22Rv1 (cell line): Measurements from ENCODE around the gene GABARAP.

Source experiments
- H3K27ac ChIP-seq: fragments of 450-650 bp; 2 replicates; pipeline ENCODE4 v1.5.1; 2017
- ZFX ChIP-seq: fragments of 450-650 bp; IDR thresholded peaks from 2 replicates; pipeline ENCODE4 v1.6.1; 2017; ENCODE audit warnings: antibody characterized with exemption, borderline replicate concordance
- TF ChIP-seq, protein P1 (sequence below): fragments of 450-650 bp; IDR thresholded peaks from 2 replicates; pipeline ENCODE4 v1.5.1; 2017; ENCODE audit warnings: mild to moderate bottlenecking

The GABARAP gene

DNA sequence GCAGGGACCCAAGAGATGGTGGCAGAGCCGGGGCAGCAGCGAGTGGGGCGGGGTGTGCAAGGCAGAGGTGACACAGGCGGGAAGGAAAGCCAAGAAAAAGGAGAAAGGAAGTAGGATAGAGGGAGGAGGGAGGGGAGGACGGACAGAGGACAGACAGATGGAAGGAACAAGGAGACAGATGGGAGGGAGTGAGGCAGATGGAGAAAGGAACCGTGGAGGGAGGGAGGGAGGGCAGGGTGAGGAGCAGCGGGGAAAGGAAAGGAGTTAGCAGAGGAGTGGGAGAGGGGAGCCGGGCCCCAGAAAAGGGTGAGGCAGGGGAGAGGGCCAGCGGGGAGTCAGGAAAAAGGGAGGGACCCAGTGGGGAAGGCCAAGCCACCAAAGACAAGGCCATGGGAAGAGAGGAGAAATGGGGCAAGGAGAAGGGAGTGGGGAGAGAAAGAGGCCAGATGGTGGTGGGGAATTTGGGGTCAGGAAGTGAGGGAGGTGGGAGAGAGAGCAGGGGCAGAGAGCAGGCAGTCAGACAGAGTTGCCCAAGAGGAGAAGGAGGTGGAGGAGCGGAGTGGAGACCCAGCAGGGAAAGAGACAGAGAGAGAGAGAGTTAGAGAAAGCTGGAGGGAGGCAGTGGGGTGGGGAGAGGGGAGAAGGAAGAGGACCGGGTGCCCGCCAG lies 49.8 kb downstream of the GABARAP start:
- no peak overlapping the region for H3K27ac ChIP-seq
- TF ChIP-seq, protein P1, sequence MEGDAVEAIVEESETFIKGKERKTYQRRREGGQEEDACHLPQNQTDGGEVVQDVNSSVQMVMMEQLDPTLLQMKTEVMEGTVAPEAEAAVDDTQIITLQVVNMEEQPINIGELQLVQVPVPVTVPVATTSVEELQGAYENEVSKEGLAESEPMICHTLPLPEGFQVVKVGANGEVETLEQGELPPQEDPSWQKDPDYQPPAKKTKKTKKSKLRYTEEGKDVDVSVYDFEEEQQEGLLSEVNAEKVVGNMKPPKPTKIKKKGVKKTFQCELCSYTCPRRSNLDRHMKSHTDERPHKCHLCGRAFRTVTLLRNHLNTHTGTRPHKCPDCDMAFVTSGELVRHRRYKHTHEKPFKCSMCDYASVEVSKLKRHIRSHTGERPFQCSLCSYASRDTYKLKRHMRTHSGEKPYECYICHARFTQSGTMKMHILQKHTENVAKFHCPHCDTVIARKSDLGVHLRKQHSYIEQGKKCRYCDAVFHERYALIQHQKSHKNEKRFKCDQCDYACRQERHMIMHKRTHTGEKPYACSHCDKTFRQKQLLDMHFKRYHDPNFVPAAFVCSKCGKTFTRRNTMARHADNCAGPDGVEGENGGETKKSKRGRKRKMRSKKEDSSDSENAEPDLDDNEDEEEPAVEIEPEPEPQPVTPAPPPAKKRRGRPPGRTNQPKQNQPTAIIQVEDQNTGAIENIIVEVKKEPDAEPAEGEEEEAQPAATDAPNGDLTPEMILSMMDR = no peak
- no peak for TF ChIP-seq ZFX

GRCh38 chr17:7191571-7192270 lies 50.5 kb downstream of the GABARAP start:
- no peak overlapping the region for H3K27ac ChIP-seq
- TF ChIP-seq ZFX = no peak
- TF ChIP-seq, protein P1 = no peak

DNA sequence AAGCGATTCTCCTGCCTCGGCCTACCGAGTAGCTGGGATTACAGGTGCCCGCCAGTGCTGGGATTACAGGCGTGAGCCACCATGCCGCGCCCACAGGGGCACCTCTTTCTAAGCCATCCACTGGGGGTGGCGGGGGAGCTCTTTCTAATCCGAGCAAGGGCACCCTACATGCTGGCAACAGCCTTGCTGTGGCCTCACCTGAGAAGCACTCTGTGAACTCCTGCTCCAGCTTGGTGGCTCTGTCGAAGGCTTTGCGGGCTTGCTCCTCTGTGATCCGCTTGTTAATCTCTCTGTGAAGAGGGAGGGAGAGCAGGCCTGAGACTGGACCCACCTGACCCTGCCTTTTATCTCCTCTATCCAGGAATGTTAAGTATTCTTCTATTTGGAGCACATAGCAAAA lies 51.2 kb downstream of the GABARAP start:
- no peak for TF ChIP-seq ZFX
- TF ChIP-seq, protein P1 = no peak
- no peak overlapping the region for H3K27ac ChIP-seq

DNA sequence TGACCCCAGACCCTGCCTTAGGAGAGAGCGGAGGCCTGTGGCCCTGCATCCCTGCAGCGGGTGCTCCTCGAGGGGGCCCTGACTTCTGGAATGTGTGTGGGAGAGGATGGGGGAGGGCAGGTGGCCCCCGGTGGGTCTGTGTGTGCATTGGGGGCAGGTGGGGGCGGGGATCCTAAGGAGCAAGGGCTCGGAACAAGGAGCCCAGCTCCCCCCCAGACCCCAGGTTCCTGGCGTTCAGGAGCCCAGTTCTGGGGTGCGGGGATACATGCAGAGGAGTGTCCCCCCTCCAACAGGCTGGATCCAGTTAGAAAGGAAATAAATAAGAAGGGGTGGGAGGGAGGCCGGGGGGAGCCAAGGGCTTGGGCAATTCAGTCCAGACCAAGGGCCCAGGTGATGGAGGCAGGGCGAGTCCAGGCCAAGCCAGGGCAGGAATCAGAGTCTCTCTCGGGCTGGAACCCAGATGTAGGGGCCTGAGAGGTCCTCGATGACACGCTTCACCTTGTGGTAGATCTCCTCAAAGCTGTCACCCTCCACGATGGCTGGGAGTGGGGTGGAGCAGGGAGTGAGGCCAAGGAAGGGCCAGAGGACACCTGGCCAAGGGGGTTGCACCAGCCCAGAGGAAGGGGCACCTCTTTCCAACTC lies 51.9 kb downstream of the GABARAP start:
- TF ChIP-seq, protein P1 = no peak
- TF ChIP-seq ZFX = no peak
- no peak overlapping the region for H3K27ac ChIP-seq
